Sigmoid colon (tissue), 4 donors: ENCODE results near the gene RASSF8.

Source experiments
- CTCF ChIP-seq, 4 experiments: fragments of 450-650 bp in 3 of 4; fragments of 200-600 bp in 1 of 4; IDR thresholded peaks; one replicate each; pipeline ENCODE4 v1.5.1; 2016 to 2019; ENCODE audit warnings: antibody characterized with exemption in 4 of 4, mild to moderate bottlenecking in 3 of 4, moderate library complexity in 2 of 4
- POLR2A ChIP-seq, 2 donors: fragments of 450-650 bp; IDR thresholded peaks; one replicate each; pipeline ENCODE4 v1.6.1; 2016; ENCODE audit warnings: antibody characterized with exemption in 2 of 2, mild to moderate bottlenecking in 2 of 2, moderate library complexity in 2 of 2
- POLR2AphosphoS5 ChIP-seq, 4 donors: sonication (generic); formaldehyde crosslinking; IDR thresholded peaks; one replicate each; pipeline ENCODE4 v1.6.1; 2017; ENCODE audit warnings: antibody characterized with exemption in 4 of 4

DNA sequence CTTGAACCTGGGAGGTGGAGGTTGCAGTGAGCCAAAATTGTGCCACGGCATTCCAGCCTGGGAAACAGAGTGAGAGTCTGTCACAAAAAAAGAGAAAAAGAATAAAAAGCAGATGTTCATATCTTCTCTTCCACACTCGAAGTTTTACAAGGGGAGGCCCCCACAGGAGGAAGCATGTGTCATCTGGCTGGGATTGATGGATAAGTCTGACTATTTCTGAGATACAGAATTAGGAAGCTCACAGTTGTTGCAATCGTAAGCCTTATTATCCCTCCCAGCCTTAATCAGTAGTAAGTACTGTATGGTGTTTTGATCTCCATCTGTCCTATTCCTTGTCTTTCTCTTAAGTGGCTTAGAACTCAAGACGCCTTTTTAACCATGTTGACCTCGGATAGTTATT is 31.9 kb upstream of the RASSF8 start:
- TF ChIP-seq POLR2A (IDR thresholded peaks at IDR 0.05) (no peak), CTCF (IDR thresholded peaks at IDR 0.05) (no peak), POLR2AphosphoS5 (IDR thresholded peaks at IDR 0.05) (no peak)
